Stomach (tissue), 9 donors: ENCODE results near the gene MED13L. TPM values are rescaled to one million over a fixed set of nuclear protein-coding genes. Genes with fewer than 3 reads are reported as not detected.

Source experiments
- DNase-seq, 2 donors: peaks; one replicate each; pipeline versions ENCODE4 v3.0.0 to v3.0.0-alpha.2; 2013 to 2019
- H3K27ac ChIP-seq, 5 donors: fragments of 200-600 bp in 4 of 5; sonication (generic) in 4 of 5; one replicate each; pipeline ENCODE4 v1.5.1; 2013 to 2019; ENCODE audit warnings: mild to moderate bottlenecking in 1 of 5, moderate library complexity in 1 of 5
- H3K27me3 ChIP-seq, 3 donors: fragments of 200-600 bp; sonication (generic); one replicate each; pipeline ENCODE4 v1.5.1; 2017 to 2019; ENCODE audit warnings: mixed run types in 1 of 3
- H3K36me3 ChIP-seq, 4 donors: fragments of 200-600 bp; sonication (generic); 1 replicate in 3 of 4; 2 replicates in 1 of 4; pipeline ENCODE4 v1.5.1; 2016 to 2019
- H3K4me1 ChIP-seq, 4 donors: fragments of 200-600 bp; sonication (generic); one replicate each; pipeline ENCODE4 v1.5.1; 2016 to 2019
- H3K4me3 ChIP-seq, 4 donors: fragments of 200-600 bp; sonication (generic) in 3 of 4; one replicate each; pipeline ENCODE4 v1.5.1; 2016 to 2019; ENCODE audit warnings: mild to moderate bottlenecking in 1 of 4
- H3K9me3 ChIP-seq, 4 donors: fragments of 200-600 bp; sonication (generic); one replicate each; pipeline ENCODE4 v1.5.1; 2016 to 2019
- CTCF ChIP-seq, 7 experiments: fragments of 450-650 bp in 4 of 7; fragments of 200-600 bp in 3 of 7; sonication (generic) in 3 of 7; IDR thresholded peaks; one replicate each; pipeline ENCODE4 v1.5.1; 2016 to 2019; ENCODE audit warnings: antibody characterized with exemption in 7 of 7, control low read depth in 2 of 7, mild to moderate bottlenecking in 1 of 7
- EP300 ChIP-seq: sonication (generic); formaldehyde crosslinking; IDR thresholded peaks from one replicate; pipeline ENCODE4 v1.6.1; 2017; ENCODE audit warnings: antibody characterized with exemption
- POLR2A ChIP-seq, 4 donors: fragments of 450-650 bp; IDR thresholded peaks; one replicate each; pipeline ENCODE4 v1.6.1; 2016; ENCODE audit warnings: antibody characterized with exemption in 4 of 4, control low read depth in 2 of 4, mild to moderate bottlenecking in 1 of 4, moderate library complexity in 1 of 4
- POLR2AphosphoS5 ChIP-seq, 3 donors: sonication (generic); formaldehyde crosslinking; IDR thresholded peaks; one replicate each; pipeline ENCODE4 v1.6.1; 2016; ENCODE audit warnings: antibody characterized with exemption in 3 of 3
- WGBS, 5 donors: extraction: QIAGEN DNeasy Blood & Tissue Kit in 3 of 5; methylation state at CpG; one replicate each; pipeline versions ENCODE4 v1.1.5 to v1.1.7; 2013 to 2018; 5-methylcytosine and 5-hydroxymethylcytosine counted together
- intact Hi-C: fragments of 100-400 bp; cut with DNase I; formaldehyde crosslinking; loops from one replicate; pipeline ENCODE4 v1.15.1; 2023; ENCODE audit warnings: low total_unique reads
- polyA plus RNA-seq, 3 donors: library from polyadenylated mRNA; stranded (reverse); fragments of 200-250 nt; gene quantifications; one replicate each; pipeline ENCODE4 v1.2.3, GENCODE V29; 2013
- total RNA-seq, 5 donors: library from RNA; depleted of rRNA; stranded (reverse); fragments of >200 nt; gene quantifications; one replicate each; pipeline versions ENCODE4 v1.1.0 to v1.2.3, GENCODE V29; 2014 to 2016
- donor health status: healthy with polysubstance abuse.
- donor health status: Bipolar disorder and iron deficiency.
- donor health status: healthy.

MED13L gene
- total and polyA plus RNA-seq, 8 donors = 10.4 to 305 (median 72.7) TPM

- 52 to 79% (median 68%) methylated on average over 3 of the region's 3 CpGs for WGBS, 5 donors
- no peak for DNase-seq
Measured at GRCh38 chr12:116217045-116217735, 60.3 kb downstream of the MED13L start.

GRCh38 chr12:116216022-116216756 is 61.3 kb downstream of the MED13L start:
- H3K36me3 ChIP-seq = no peaks in the 10 kb centered on the region
- WGBS, 5 donors = 89 to 95% (median 95%) methylated on average over 5 of the region's 5 CpGs
- peaks cover 0 to 89% (median 36%) of the 10 kb centered on the region in 4 donors for H3K4me1 ChIP-seq
- no peaks in the 10 kb centered on the region for H3K9me3 ChIP-seq
- H3K27me3 ChIP-seq = no peaks in the 10 kb centered on the region
- H3K4me3 ChIP-seq = no peak overlapping the region
- no peak for DNase-seq
- intact Hi-C loops = no loop called here
- TF ChIP-seq POLR2A (IDR thresholded peaks at IDR 0.05) (no peak), EP300 (no peak), POLR2AphosphoS5 (IDR thresholded peaks at IDR 0.05) (no peak), CTCF (IDR thresholded peaks at IDR 0.05) (no peak)
- H3K27ac ChIP-seq = no peak overlapping the region

More at GRCh38 chr12:116217045-116217735, 60.3 kb downstream of the MED13L start:
- TF ChIP-seq CTCF (IDR thresholded peaks at IDR 0.05) (no peak), POLR2A (IDR thresholded peaks at IDR 0.05) (no peak), POLR2AphosphoS5 (IDR thresholded peaks at IDR 0.05) (no peak), EP300 (no peak)
- intact Hi-C loops = no loop called here
- no peaks in the 10 kb centered on the region for H3K27me3 ChIP-seq
- H3K27ac ChIP-seq = no peak overlapping the region
- peaks cover 0 to 89% (median 42%) of the 10 kb centered on the region in 4 donors for H3K4me1 ChIP-seq
- H3K4me3 ChIP-seq = no peak overlapping the region
- no peaks in the 10 kb centered on the region for H3K9me3 ChIP-seq
- no peaks in the 10 kb centered on the region for H3K36me3 ChIP-seq

GRCh38 chr12:116215023-116215422 is 62.5 kb downstream of the MED13L start:
- Histone ChIP-seq H3K4me3 (no peak overlapping the region), H3K27ac (no peak overlapping the region), H3K27me3 (no peaks in the 10 kb centered on the region), H3K9me3 (no peaks in the 10 kb centered on the region), H3K4me1 (peaks cover 0 to 92% (median 42%) of the 10 kb centered on the region in 4 donors), H3K36me3 (no peaks in the 10 kb centered on the region)
- intact Hi-C loops = no loop called here
- DNase-seq = no peak
- TF ChIP-seq EP300 = no peak
- 82 to 100% (median 89%) methylated on average over 1 of the region's 1 CpG for WGBS, 5 donors

- no peaks in the 10 kb centered on the region for H3K27me3 ChIP-seq
- intact Hi-C loops = no loop called here
- WGBS, 5 donors = 88 to 93% (median 90%) methylated on average over 4 of the region's 4 CpGs
Measured at GRCh38 chr12:116213885-116214527, 63.5 kb downstream of the MED13L start.

More at GRCh38 chr12:116213885-116214527, 63.5 kb downstream of the MED13L start:
- no peak overlapping the region for H3K27ac ChIP-seq
- H3K9me3 ChIP-seq = no peaks in the 10 kb centered on the region
- H3K36me3 ChIP-seq = no peaks in the 10 kb centered on the region
- H3K4me3 ChIP-seq = no peak overlapping the region
- H3K4me1 ChIP-seq = peaks cover 0 to 97% (median 44%) of the 10 kb centered on the region in 4 donors
- no peak for DNase-seq
- TF ChIP-seq POLR2A (IDR thresholded peaks at IDR 0.05) (no peak), POLR2AphosphoS5 (IDR thresholded peaks at IDR 0.05) (no peak), EP300 (no peak), CTCF (IDR thresholded peaks at IDR 0.05) (no peak)
